ENCODE measurements around the gene CELF2.

Gene CELF2

DNA sequence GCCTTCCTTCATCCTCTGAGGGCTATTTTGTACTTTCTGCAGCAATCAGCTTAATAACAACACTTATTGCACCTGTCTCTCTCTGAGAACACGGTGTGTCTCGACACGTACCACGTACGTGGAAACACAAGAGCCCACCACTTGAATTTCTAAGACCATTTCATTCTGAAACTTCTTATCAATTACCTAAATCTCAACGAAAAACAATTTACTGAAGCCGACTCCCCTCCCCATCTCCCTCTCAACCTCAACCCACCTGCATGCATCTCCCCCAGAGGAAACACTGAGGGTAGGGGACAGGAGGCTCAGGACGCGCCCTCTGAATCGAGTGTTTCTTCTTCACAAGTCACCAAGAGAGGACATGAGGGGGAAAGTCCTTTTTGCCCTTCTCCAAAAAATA lies 315.2 kb downstream of the CELF2 start:
- FAIRE-seq: no peak
- TF ChIP-seq, protein P1, sequence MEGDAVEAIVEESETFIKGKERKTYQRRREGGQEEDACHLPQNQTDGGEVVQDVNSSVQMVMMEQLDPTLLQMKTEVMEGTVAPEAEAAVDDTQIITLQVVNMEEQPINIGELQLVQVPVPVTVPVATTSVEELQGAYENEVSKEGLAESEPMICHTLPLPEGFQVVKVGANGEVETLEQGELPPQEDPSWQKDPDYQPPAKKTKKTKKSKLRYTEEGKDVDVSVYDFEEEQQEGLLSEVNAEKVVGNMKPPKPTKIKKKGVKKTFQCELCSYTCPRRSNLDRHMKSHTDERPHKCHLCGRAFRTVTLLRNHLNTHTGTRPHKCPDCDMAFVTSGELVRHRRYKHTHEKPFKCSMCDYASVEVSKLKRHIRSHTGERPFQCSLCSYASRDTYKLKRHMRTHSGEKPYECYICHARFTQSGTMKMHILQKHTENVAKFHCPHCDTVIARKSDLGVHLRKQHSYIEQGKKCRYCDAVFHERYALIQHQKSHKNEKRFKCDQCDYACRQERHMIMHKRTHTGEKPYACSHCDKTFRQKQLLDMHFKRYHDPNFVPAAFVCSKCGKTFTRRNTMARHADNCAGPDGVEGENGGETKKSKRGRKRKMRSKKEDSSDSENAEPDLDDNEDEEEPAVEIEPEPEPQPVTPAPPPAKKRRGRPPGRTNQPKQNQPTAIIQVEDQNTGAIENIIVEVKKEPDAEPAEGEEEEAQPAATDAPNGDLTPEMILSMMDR (IDR thresholded peaks at IDR 0.05; ENCODE audit: insufficient read depth, missing control alignments): no peak

DNA sequence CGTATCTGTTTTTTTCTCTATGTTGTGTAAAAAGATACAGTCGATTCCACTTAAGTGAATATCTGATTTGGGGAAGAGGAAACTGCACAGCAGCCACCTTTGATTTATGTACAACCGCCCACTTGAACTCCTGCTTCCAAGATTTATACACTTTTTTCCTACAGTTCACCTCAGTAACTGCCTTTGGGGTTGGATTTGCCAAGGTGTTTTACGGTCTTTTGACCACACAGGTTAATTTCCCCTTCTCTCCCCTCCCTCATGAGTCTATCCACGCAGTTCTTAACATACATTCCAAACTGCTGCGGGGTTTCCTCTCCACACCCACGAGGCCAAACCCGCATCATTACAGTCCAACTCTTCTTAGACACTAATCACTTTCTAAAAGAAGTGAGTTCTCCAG lies 316.8 kb downstream of the CELF2 start:
- FAIRE-seq: no peak
- TF ChIP-seq, protein P1 (IDR thresholded peaks at IDR 0.05; ENCODE audit: insufficient read depth, missing control alignments): no peak
- no peak for DNase-seq (ENCODE audit: insufficient read length, low spot score)

More for the DNA sequence above, 315.2 kb downstream of the CELF2 start:
- no peak for DNase-seq (ENCODE audit: insufficient read length, low spot score)

DNA sequence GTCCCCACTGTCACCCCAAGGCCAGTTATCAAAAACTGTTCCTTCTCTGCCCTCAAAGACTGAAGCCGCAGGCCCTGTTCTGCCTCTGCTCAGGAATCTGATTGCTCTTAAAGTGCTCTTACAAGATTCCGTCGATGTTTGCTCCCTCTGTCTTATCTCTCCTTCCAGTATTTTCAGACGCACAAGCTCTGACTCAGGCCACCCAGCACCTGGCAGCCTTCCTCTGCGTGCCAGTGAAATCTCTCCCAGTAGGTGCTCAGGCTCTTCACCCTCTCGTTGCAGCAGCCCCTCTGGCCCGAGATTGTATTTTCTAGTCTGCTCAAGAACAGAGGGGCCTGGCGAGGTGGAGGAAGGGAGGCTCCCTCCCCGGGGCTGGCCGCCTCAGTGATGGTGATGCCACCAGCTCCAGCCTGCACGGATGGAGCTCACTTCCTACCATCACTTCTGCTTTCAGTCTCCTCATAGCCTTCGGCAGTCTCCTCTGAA lies 317.5 kb downstream of the CELF2 start:
- no peak for DNase-seq (ENCODE audit: insufficient read length, low spot score)
- no peak for FAIRE-seq
- TF ChIP-seq, protein P1 (IDR thresholded peaks at IDR 0.05; ENCODE audit: insufficient read depth, missing control alignments): no peak

DNA sequence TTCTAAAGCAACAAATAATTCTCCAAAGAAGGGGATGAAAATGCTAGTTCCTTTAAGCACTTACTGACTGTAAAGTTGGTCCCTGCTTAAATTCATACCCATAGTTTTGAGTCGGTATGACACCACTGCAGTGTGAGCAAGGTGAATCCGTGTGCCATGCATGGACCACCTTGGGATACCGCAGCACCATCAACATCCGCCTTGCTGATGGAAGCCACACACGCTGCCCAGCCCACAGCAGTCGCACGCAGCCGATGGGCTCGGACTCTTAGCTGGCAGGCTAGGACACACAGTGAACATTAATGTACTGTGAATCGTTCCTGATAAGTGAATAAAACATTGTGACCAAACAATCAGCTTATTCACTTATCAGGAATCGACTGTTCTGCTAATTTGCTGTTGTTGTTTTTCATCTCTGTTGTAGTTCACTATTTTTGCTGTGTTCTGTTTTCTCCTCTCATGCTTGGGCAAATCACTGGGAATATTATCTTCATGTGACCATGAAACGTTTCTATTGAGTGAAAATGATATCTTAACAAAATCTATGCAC lies 318.3 kb downstream of the CELF2 start:
- DNase-seq (ENCODE audit: insufficient read length, low spot score) (no peak), FAIRE-seq (no peak)

DNA sequence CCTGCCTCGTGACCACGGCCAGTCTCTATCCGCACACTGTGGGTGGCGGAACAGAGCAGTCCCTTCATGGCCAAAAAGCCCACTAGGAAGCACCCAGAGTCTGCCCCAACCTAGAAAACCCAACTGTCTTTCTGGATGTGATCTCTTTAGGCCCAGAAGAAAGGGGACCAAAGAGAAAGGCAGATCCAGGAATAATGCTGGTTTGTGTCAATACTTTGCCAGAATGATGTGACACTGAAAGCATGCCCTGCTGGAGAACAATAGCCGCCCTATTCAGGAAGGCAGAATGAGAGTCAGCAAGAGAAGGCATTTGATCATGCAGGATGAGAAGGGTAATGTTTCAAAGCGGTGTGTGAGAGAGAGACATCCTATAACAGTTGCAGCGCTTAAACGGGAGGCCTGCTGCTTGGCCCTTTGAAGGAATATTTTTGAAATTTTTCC lies 319.1 kb downstream of the CELF2 start:
- TF ChIP-seq, protein P1 (IDR thresholded peaks at IDR 0.05; ENCODE audit: insufficient read depth, missing control alignments): no peak
- no peak for DNase-seq (ENCODE audit: insufficient read length, low spot score)
- FAIRE-seq: no peak

More for the DNA sequence above, 318.3 kb downstream of the CELF2 start:
- TF ChIP-seq, protein P1 (IDR thresholded peaks at IDR 0.05; ENCODE audit: insufficient read depth, missing control alignments): no peak

DNA sequence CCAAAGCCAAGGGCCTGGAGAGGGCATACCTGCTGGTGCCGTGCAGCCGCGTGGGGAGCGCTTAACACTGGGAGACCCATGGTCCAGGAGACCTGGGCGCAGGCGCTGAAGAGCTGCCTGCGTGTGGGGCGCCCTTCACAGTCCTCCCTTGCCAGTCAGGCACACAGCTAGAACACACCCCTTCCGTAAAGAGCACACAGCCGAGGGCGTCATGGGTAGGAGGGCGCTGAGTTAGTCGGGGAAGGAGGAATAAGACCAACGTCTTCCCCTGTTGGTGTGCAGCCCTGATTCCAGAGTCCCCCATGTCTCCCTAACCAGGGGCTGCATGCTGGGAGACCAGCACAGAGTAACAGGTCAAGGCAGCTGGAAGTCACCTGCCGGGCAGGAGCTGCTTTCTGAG lies 319.8 kb downstream of the CELF2 start:
- DNase-seq (ENCODE audit: insufficient read length, low spot score) (no peak), FAIRE-seq (no peak)
- TF ChIP-seq, protein P1 (IDR thresholded peaks at IDR 0.05; ENCODE audit: insufficient read depth, missing control alignments): no peak

DNA sequence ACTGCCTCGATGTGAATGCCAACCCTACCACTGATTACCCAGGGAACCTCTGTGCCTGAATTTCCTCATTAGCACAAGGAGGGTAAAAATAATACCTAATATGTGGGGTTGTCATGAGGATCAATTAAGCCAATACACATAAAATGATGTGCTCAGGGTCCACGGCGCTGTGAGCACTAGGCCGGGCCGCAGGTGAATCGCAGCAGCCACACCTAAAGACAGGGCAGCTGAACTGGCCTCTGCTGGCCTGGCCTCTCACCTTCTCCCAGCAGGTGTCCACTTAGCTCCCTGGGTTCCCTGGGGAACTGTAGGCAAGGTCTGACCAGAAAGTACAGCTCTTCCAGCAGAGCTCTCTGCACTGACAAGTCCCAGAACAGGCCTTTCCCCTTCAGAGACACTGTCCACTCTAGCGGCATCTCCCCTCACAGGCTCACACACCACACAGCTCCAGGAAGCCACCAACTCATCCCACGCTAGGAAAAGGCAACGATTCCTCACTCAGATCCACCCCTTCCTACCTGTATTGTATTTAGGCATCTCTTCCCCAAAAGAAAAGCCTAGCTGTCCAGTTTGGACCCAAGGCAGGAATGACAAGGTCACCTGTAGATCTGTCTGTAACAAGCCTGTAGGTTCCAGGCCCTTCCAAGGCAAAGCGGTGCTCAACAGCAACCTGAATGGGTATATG lies 320.6 kb downstream of the CELF2 start:
- no peak for FAIRE-seq
- TF ChIP-seq, protein P1 (IDR thresholded peaks at IDR 0.05; ENCODE audit: insufficient read depth, missing control alignments): no peak
- no peak for DNase-seq (ENCODE audit: insufficient read length, low spot score)
